Neural progenitor cell (in vitro differentiated cells): ENCODE measurements around the gene PSD. TPM values are rescaled to one million over a fixed set of nuclear protein-coding genes. Genes with fewer than 3 reads are reported as not detected.

Experiments used
- DNase-seq: peaks from one replicate; pipeline ENCODE4 v3.0.0-alpha.2; 2016; ENCODE audit warnings: low spot score
- H2AFZ ChIP-seq: fragments of 200-600 bp; sonication (generic); replicated peaks from 2 replicates; pipeline ENCODE4 v1.6.1; 2016; ENCODE audit warnings: antibody characterized with exemption
- H3F3A ChIP-seq: fragments of 200-600 bp; sonication (generic); 2 replicates; pipeline ENCODE4 v1.6.1; 2016; ENCODE audit warnings: antibody characterized with exemption, low read depth
- H3K27ac ChIP-seq: fragments of 200-600 bp; sonication (generic); 2 replicates; pipeline ENCODE4 v1.5.1; 2016; ENCODE audit warnings: mild to moderate bottlenecking
- H3K27me3 ChIP-seq: fragments of 200-600 bp; sonication (generic); 2 replicates; pipeline ENCODE4 v1.6.1; 2016; ENCODE audit warnings: mild to moderate bottlenecking, moderate library complexity
- H3K36me3 ChIP-seq: fragments of 200-600 bp; sonication (generic); 2 replicates; pipeline ENCODE4 v1.5.1; 2016
- H3K4me1 ChIP-seq: fragments of 200-600 bp; sonication (generic); 2 replicates; pipeline ENCODE4 v1.6.1; 2016; ENCODE audit warnings: mixed run types
- H3K4me2 ChIP-seq: fragments of 200-600 bp; sonication (generic); 2 replicates; pipeline ENCODE4 v1.6.1; 2016
- H3K4me3 ChIP-seq: fragments of 200-600 bp; sonication (generic); 2 replicates; pipeline ENCODE4 v1.5.1; 2016
- H3K79me2 ChIP-seq: fragments of 200-600 bp; sonication (generic); 2 replicates; pipeline ENCODE4 v1.6.1; 2016; ENCODE audit warnings: low read depth
- H3K9ac ChIP-seq: fragments of 200-600 bp; sonication (generic); 2 replicates; pipeline ENCODE4 v1.6.1; 2016
- H3K9me3 ChIP-seq: fragments of 200-600 bp; sonication (generic); 2 replicates; pipeline ENCODE4 v1.5.1; 2016; ENCODE audit warnings: low read depth
- H4K20me1 ChIP-seq: fragments of 200-600 bp; sonication (generic); 2 replicates; pipeline ENCODE4 v1.6.1; 2016; ENCODE audit warnings: low read depth
- H3K27ac Mint-ChIP-seq: 3 replicates; pipeline ENCODE4 v1.8.0; 2021; ENCODE audit warnings: mixed read lengths
- H3K27me3 Mint-ChIP-seq: 2 replicates; pipeline ENCODE4 v1.8.0; 2022; ENCODE audit warnings: low read depth, mild to moderate bottlenecking, inconsistent platforms, moderate library complexity, mixed read lengths; ENCODE audit not compliant: insufficient read depth
- H3K36me3 Mint-ChIP-seq: 3 replicates; pipeline ENCODE4 v1.8.0; 2021; ENCODE audit warnings: mixed read lengths
- H3K4me1 Mint-ChIP-seq: 3 replicates; pipeline ENCODE4 v1.8.0; 2021; ENCODE audit warnings: mixed read lengths
- H3K4me3 Mint-ChIP-seq: 3 replicates; pipeline ENCODE4 v1.8.0; 2021; ENCODE audit warnings: mild to moderate bottlenecking, moderate library complexity, mixed read lengths
- H3K9me3 Mint-ChIP-seq: 3 replicates; pipeline ENCODE4 v1.8.0; 2020; ENCODE audit warnings: mixed read lengths
- CTCF ChIP-seq: fragments of 200-600 bp; sonication (generic); IDR thresholded peaks from 2 replicates; pipeline ENCODE4 v1.5.1; 2017; ENCODE audit warnings: antibody characterized with exemption, mild to moderate bottlenecking
- EZH2 ChIP-seq: fragments of 200-600 bp; sonication (generic); IDR thresholded peaks from 2 replicates; pipeline ENCODE4 v1.6.1; 2017; ENCODE audit warnings: antibody characterized with exemption, mild to moderate bottlenecking, moderate library complexity
- EZH2phosphoT487 ChIP-seq: fragments of 200-600 bp; sonication (generic); IDR thresholded peaks from 2 replicates; pipeline ENCODE4 v1.6.1; 2017; ENCODE audit warnings: antibody characterized with exemption
- total RNA-seq: library from RNA; depleted of rRNA; stranded (reverse); fragments of >200 nt; gene quantifications from 2 replicates; pipeline ENCODE4 v1.2.3, GENCODE V29; 2015; ENCODE audit warnings: low replicate concordance

PSD gene
- total RNA-seq, 1 donor from 2014 or later = 0.09 TPM

GRCh38 chr10:102376901-102377300 lies 41.7 kb downstream of the PSD start:
- H3K4me2 ChIP-seq = no peak overlapping the region
- no peak for TF ChIP-seq EZH2phosphoT487
- TF ChIP-seq EZH2 = no peak
- no peak for TF ChIP-seq CTCF
- no peaks in the 10 kb centered on the region for H4K20me1 ChIP-seq
- no peaks in the 10 kb centered on the region for H3K9me3 ChIP-seq
- Mint-ChIP-seq H3K36me3 (peaks cover 25% of the 10 kb centered on the region), H3K4me3 (no peak overlapping the region), H3K4me1 (no peaks in the 10 kb centered on the region), H3K27me3 (peaks cover 2% of the 10 kb centered on the region), H3K27ac (no peak overlapping the region), H3K9me3 (no peaks in the 10 kb centered on the region)
- no peaks in the 10 kb centered on the region for H3K79me2 ChIP-seq
- no peak overlapping the region for H3K9ac ChIP-seq
- H3K27ac ChIP-seq = no peak overlapping the region
- H3K36me3 ChIP-seq = no peaks in the 10 kb centered on the region
- H3F3A ChIP-seq = peaks cover 3% of the 10 kb centered on the region
- no peaks in the 10 kb centered on the region for H3K4me1 ChIP-seq
- H3K27me3 ChIP-seq = no peaks in the 10 kb centered on the region
- H3K4me3 ChIP-seq = no peak overlapping the region
- no peak for DNase-seq
- no peak overlapping the region for H2AFZ ChIP-seq

GRCh38 chr10:102375867-102376266 lies 42.7 kb downstream of the PSD start:
- Histone ChIP-seq H3K9me3 (no peaks in the 10 kb centered on the region), H3K36me3 (peaks cover 4% of the 10 kb centered on the region), H2AFZ (no peak overlapping the region), H3K4me1 (no peaks in the 10 kb centered on the region), H4K20me1 (no peaks in the 10 kb centered on the region), H3K27ac (no peak overlapping the region), H3K79me2 (no peaks in the 10 kb centered on the region), H3K4me2 (no peak overlapping the region), H3K27me3 (no peaks in the 10 kb centered on the region), H3K9ac (no peak overlapping the region), H3F3A (peaks cover 3% of the 10 kb centered on the region), H3K4me3 (no peak overlapping the region)
- DNase-seq = no peak
- H3K9me3 Mint-ChIP-seq = peaks cover 6% of the 10 kb centered on the region
- no peak overlapping the region for H3K4me3 Mint-ChIP-seq
- peak overlapping the region; percentile 73 for H3K27ac Mint-ChIP-seq
- peaks cover 2% of the 10 kb centered on the region for H3K27me3 Mint-ChIP-seq
- no peaks in the 10 kb centered on the region for H3K4me1 Mint-ChIP-seq
- TF ChIP-seq CTCF (no peak), EZH2 (no peak), EZH2phosphoT487 (no peak)
- H3K36me3 Mint-ChIP-seq = peaks cover 27% of the 10 kb centered on the region

- TF ChIP-seq CTCF = peak; percentile 18
- no peak for TF ChIP-seq EZH2
- no peak for TF ChIP-seq EZH2phosphoT487
- Mint-ChIP-seq H3K36me3 (peaks cover 32% of the 10 kb centered on the region), H3K27ac (no peak overlapping the region), H3K4me3 (no peak overlapping the region), H3K9me3 (peaks cover 6% of the 10 kb centered on the region), H3K27me3 (peaks cover 3% of the 10 kb centered on the region), H3K4me1 (no peaks in the 10 kb centered on the region)
- Histone ChIP-seq H3K79me2 (no peaks in the 10 kb centered on the region), H3K4me2 (no peak overlapping the region), H3K4me1 (no peaks in the 10 kb centered on the region), H2AFZ (no peak overlapping the region), H3K36me3 (peaks cover 4% of the 10 kb centered on the region), H3K9me3 (no peaks in the 10 kb centered on the region), H3F3A (peaks cover 3% of the 10 kb centered on the region), H3K9ac (no peak overlapping the region), H3K27ac (no peak overlapping the region), H3K4me3 (no peak overlapping the region), H4K20me1 (no peaks in the 10 kb centered on the region), H3K27me3 (no peaks in the 10 kb centered on the region)
- no peak for DNase-seq
These were observed 43.3 kb downstream of the PSD start for GRCh38 chr10:102375250-102375649.
